Smooth muscle cell (in vitro differentiated cells): ENCODE measurements around the gene CFAP43. TPM values are rescaled to one million over a fixed set of nuclear protein-coding genes. Genes with fewer than 3 reads are reported as not detected.

Source experiments
- DNase-seq: peaks from one replicate; lab custom pipeline; 2025; ENCODE audit not compliant: unreplicated experiment; lab: John Stamatoyannopoulos, UW
- H2AFZ ChIP-seq: fragments of 200-600 bp; sonication (generic); 2 replicates; pipeline ENCODE4 v1.6.0; 2016; ENCODE audit warnings: antibody characterized with exemption, low read depth, mild to moderate bottlenecking
- H3F3A ChIP-seq: fragments of 200-600 bp; sonication (generic); 2 replicates; pipeline ENCODE4 v1.6.0; 2017; ENCODE audit warnings: antibody characterized with exemption, low read depth
- H3K27ac ChIP-seq: fragments of 200-600 bp; sonication (generic); 2 replicates; pipeline ENCODE4 v1.5.1; 2016; ENCODE audit warnings: low read depth, mild to moderate bottlenecking
- H3K27me3 ChIP-seq: fragments of 200-600 bp; sonication (generic); 2 replicates; pipeline ENCODE4 v1.6.1; 2016; ENCODE audit warnings: low read depth, mild to moderate bottlenecking
- H3K36me3 ChIP-seq: fragments of 200-600 bp; sonication (generic); 2 replicates; pipeline ENCODE4 v1.5.1; 2016; ENCODE audit warnings: low read depth
- H3K4me1 ChIP-seq: fragments of 200-600 bp; sonication (generic); 2 replicates; pipeline ENCODE4 v1.5.1; 2016; ENCODE audit warnings: low read depth
- H3K4me2 ChIP-seq: fragments of 200-600 bp; sonication (generic); 2 replicates; pipeline ENCODE4 v1.6.0; 2016; ENCODE audit warnings: mild to moderate bottlenecking
- H3K4me3 ChIP-seq: fragments of 200-600 bp; sonication (generic); 2 replicates; pipeline ENCODE4 v1.5.1; 2016; ENCODE audit warnings: mild to moderate bottlenecking
- H3K79me2 ChIP-seq: fragments of 200-600 bp; sonication (generic); 2 replicates; pipeline ENCODE4 v1.6.0; 2016; ENCODE audit warnings: low read depth, mild to moderate bottlenecking
- H3K9ac ChIP-seq: fragments of 200-600 bp; sonication (generic); 2 replicates; pipeline ENCODE4 v1.6.0; 2016; ENCODE audit warnings: low read depth
- H3K9me3 ChIP-seq: fragments of 200-600 bp; sonication (generic); replicated peaks from 2 replicates; pipeline ENCODE4 v1.5.1; 2016; ENCODE audit warnings: low read depth
- H4K20me1 ChIP-seq: fragments of 200-600 bp; sonication (generic); 2 replicates; pipeline ENCODE4 v1.6.0; 2016; ENCODE audit warnings: low read depth
- WGBS: methylation state at CpG from one replicate; pipeline ENCODE4 v1.1.7; 2016; ENCODE audit warnings: low lambda C conversion rate; 5-methylcytosine and 5-hydroxymethylcytosine counted together
- polyA plus RNA-seq: library from polyadenylated mRNA; unstranded; fragments of >200 nt; fragmentation: Nextera tagmentation; extraction: Ambion mirVana; gene quantifications from 2 replicates; pipeline ENCODE4 v1.2.1, GENCODE V29; 2016
- total RNA-seq: library from RNA; depleted of rRNA; stranded (reverse); fragments of >200 nt; gene quantifications from 2 replicates; pipeline ENCODE4 v1.2.3, GENCODE V29; 2014
- TF ChIP-seq, protein P1 (sequence below): fragments of 200-600 bp; sonication (generic); IDR thresholded peaks from 2 replicates; pipeline ENCODE4 v1.5.1; 2017; ENCODE audit warnings: borderline replicate concordance, mild to moderate bottlenecking, antibody characterized with exemption; ENCODE audit not compliant: insufficient read depth, poor library complexity, severe bottlenecking

CFAP43 gene
- total and polyA plus RNA-seq, 2 experiments from 2014 or later, result 0.04 to 0.50 TPM

GRCh38 chr10:104122225-104123107 is 109.7 kb downstream of the CFAP43 start:
- Histone ChIP-seq H3F3A (peaks cover 10% of the 10 kb centered on the region), H3K4me2 (peak overlapping the region; percentile 89), H3K9me3 (no peaks in the 10 kb centered on the region), H3K4me1 (peaks cover 29% of the 10 kb centered on the region), H3K9ac (peak overlapping the region; percentile 69), H3K79me2 (no peaks in the 10 kb centered on the region), H3K27me3 (no peaks in the 10 kb centered on the region), H3K36me3 (no peaks in the 10 kb centered on the region), H4K20me1 (no peaks in the 10 kb centered on the region), H2AFZ (peak overlapping the region; percentile 76), H3K27ac (peak overlapping the region; percentile 100), H3K4me3 (peak overlapping the region; percentile 77)
- 21% methylated on average over 23 of the region's 23 CpGs for WGBS
- no peak for DNase-seq
- TF ChIP-seq, protein P1, sequence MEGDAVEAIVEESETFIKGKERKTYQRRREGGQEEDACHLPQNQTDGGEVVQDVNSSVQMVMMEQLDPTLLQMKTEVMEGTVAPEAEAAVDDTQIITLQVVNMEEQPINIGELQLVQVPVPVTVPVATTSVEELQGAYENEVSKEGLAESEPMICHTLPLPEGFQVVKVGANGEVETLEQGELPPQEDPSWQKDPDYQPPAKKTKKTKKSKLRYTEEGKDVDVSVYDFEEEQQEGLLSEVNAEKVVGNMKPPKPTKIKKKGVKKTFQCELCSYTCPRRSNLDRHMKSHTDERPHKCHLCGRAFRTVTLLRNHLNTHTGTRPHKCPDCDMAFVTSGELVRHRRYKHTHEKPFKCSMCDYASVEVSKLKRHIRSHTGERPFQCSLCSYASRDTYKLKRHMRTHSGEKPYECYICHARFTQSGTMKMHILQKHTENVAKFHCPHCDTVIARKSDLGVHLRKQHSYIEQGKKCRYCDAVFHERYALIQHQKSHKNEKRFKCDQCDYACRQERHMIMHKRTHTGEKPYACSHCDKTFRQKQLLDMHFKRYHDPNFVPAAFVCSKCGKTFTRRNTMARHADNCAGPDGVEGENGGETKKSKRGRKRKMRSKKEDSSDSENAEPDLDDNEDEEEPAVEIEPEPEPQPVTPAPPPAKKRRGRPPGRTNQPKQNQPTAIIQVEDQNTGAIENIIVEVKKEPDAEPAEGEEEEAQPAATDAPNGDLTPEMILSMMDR, result no peak

DNA sequence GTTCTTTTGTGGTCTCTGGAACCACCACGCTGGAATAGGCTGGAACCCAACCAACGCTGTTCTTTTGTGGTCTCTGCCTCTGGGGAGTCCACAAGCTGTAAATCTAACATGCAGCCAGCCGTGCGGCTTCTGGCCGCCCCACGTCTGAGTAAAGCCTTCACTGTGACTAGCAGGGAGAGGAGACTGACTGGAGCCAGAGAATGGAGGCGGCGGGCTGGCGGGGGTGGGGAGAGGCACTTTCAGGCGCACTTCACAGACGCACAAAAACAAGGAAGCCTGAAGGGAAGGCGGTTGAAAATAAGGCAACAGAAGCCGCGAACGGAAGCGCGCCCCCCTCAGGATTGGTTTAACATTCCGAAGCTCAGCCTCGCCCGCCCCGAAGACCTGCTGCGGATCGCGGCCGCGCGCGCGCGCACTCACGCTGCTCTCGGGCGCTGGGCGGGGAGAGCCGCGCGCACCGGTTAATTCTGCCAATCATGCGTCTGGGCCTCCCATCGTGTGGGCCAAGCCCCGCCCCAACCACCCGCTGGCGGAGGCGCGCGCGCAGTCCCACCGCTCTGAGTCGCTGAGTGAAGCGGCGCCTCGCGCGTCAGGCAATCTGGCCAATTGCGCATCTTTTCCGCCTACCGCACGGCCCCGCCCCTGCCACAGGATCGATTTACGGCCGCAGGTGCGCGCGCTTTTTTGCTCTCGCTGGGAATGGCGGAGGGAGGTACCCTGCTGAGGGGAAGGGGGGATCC is 110.5 kb downstream of the CFAP43 start, which contains the start of gene SFR1:
Gene SFR1, plus strand, starts transcription at position 687 of the 740 bp plus-strand sequence. Its CDS starts 13 bp downstream, at position 700.
- peak within 1 kb of the TSS; percentile 99 for H3K9ac ChIP-seq
- H3K27ac ChIP-seq, result peak within 1 kb of the TSS; percentile 100
- H3K79me2 ChIP-seq, result no peaks in the 10 kb centered on the region
- no peaks in the 10 kb centered on the region for H3K9me3 ChIP-seq
- H3F3A ChIP-seq, result peaks cover 10% of the 10 kb centered on the region
- H3K27me3 ChIP-seq, result no peaks in the 10 kb centered on the region
- H3K4me3 ChIP-seq, result peak within 1 kb of the TSS; percentile 77
- under 1% methylated on average over 67 of the region's 67 CpGs for WGBS
- H4K20me1 ChIP-seq, result no peaks in the 10 kb centered on the region
- TF ChIP-seq, protein P1, result peak; percentile 47
- peak within 1 kb of the TSS; percentile 93 for H3K4me2 ChIP-seq
- H2AFZ ChIP-seq, result peak within 1 kb of the TSS; percentile 76
- H3K36me3 ChIP-seq, result no peaks in the 10 kb centered on the region
- H3K4me1 ChIP-seq, result peaks cover 23% of the 10 kb centered on the region
- peak; percentile 93 for DNase-seq

- TF ChIP-seq, protein P1, result no peak
- H3K36me3 ChIP-seq, result no peaks in the 10 kb centered on the region
- peak overlapping the region; percentile 91 for H2AFZ ChIP-seq
Observed at GRCh38 chr10:104120903-104121484, 111.2 kb downstream of the CFAP43 start.

More at GRCh38 chr10:104120903-104121484, 111.2 kb downstream of the CFAP43 start:
- 1% methylated on average over 28 of the region's 28 CpGs for WGBS
- peak; percentile 62 for DNase-seq
- Histone ChIP-seq H3K79me2 (no peaks in the 10 kb centered on the region), H3K9me3 (no peaks in the 10 kb centered on the region), H3K27me3 (no peaks in the 10 kb centered on the region), H3K27ac (peak overlapping the region; percentile 100), H3K4me2 (peak overlapping the region; percentile 93), H3K4me3 (peak overlapping the region; percentile 77), H4K20me1 (no peaks in the 10 kb centered on the region), H3K9ac (peak overlapping the region; percentile 99), H3K4me1 (peaks cover 23% of the 10 kb centered on the region), H3F3A (peaks cover 10% of the 10 kb centered on the region)
